Progenitor cell of endocrine pancreas (in vitro differentiated cells): ENCODE measurements around the gene EIF4EBP2. TPM values are rescaled to one million over a fixed set of nuclear protein-coding genes. Genes with fewer than 3 reads are reported as not detected.
A peak's percentile ranks its signal among the peaks of the same experiment; 100 is the strongest.

Experiments used
- DNase-seq: peaks from one replicate; pipeline ENCODE4 v3.0.0; 2021; ENCODE audit warnings: low spot score; ENCODE audit not compliant: unreplicated experiment
- H3K27ac Mint-ChIP-seq: 2 replicates; pipeline ENCODE4 v1.8.0; 2021; ENCODE audit warnings: mild to moderate bottlenecking, moderate library complexity, mixed read lengths
- H3K27me3 Mint-ChIP-seq: 2 replicates; pipeline ENCODE4 v1.8.0; 2021; ENCODE audit warnings: mixed read lengths
- H3K36me3 Mint-ChIP-seq: 2 replicates; pipeline ENCODE4 v1.8.0; 2022; ENCODE audit warnings: mixed read lengths; ENCODE audit not compliant: insufficient read depth
- H3K4me1 Mint-ChIP-seq: 2 replicates; pipeline ENCODE4 v1.8.0; 2021; ENCODE audit warnings: low read depth, mixed read lengths
- H3K4me3 Mint-ChIP-seq: 2 replicates; pipeline ENCODE4 v1.8.0; 2021; ENCODE audit warnings: low read depth, mild to moderate bottlenecking, moderate library complexity, mixed read lengths
- H3K9me3 Mint-ChIP-seq: 2 replicates; pipeline ENCODE4 v1.8.0; 2021; ENCODE audit warnings: low read depth, mixed read lengths
- CTCF ChIP-seq: fragments of 200-600 bp; sonication (generic); IDR thresholded peaks from one replicate; pipeline ENCODE4 v1.5.0; 2021; ENCODE audit warnings: antibody characterized with exemption, mild to moderate bottlenecking; ENCODE audit not compliant: unreplicated experiment
- total RNA-seq: library from RNA; stranded (reverse); gene quantifications from 2 replicates; pipeline ENCODE4 v1.2.1, GENCODE V29; 2021

Gene EIF4EBP2
- total RNA-seq, 1 donor from 2014 or later = 101 TPM

- no peaks in the 10 kb centered on the region for H3K9me3 Mint-ChIP-seq
- no peaks in the 10 kb centered on the region for H3K4me1 Mint-ChIP-seq
- no peak for TF ChIP-seq CTCF
- no peaks in the 10 kb centered on the region for H3K27me3 Mint-ChIP-seq
- no peak for DNase-seq
- H3K36me3 Mint-ChIP-seq = peaks cover 25% of the 10 kb centered on the region
- no peak overlapping the region for H3K27ac Mint-ChIP-seq
- H3K4me3 Mint-ChIP-seq = no peak overlapping the region
Observed at GRCh38 chr10:70424320-70424719, 20.4 kb downstream of the EIF4EBP2 start.

DNA sequence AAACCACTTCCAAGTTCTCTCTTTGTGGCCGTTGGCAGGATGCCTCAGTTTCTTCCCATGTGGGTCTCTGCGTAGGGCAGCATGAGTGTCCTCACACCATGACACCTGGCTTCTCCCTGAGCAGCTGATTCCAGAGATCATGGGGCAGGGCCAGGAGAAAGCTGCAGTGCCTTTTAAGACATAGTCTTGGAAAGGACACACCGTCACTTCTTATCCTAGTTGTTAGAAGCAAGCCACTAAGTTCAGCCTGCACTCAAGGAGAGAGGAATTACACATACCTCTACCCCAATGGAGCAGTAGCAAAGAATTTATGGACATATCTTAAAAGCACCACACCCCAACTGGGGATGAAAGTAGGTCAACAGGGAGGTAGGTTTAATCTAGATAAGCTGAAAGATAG lies 21.2 kb downstream of the EIF4EBP2 start:
- TF ChIP-seq CTCF = no peak
- Mint-ChIP-seq H3K36me3 (peaks cover 20% of the 10 kb centered on the region), H3K4me1 (no peaks in the 10 kb centered on the region), H3K4me3 (no peak overlapping the region), H3K27me3 (no peaks in the 10 kb centered on the region), H3K9me3 (no peaks in the 10 kb centered on the region), H3K27ac (no peak overlapping the region)
- no peak for DNase-seq

- Mint-ChIP-seq H3K27me3 (no peaks in the 10 kb centered on the region), H3K4me3 (no peak overlapping the region), H3K9me3 (no peaks in the 10 kb centered on the region), H3K4me1 (peaks cover 7% of the 10 kb centered on the region), H3K36me3 (peaks cover 20% of the 10 kb centered on the region), H3K27ac (no peak overlapping the region)
- DNase-seq = no peak
- TF ChIP-seq CTCF = no peak
Observed at GRCh38 chr10:70426823-70427222, 22.9 kb downstream of the EIF4EBP2 start.

DNA sequence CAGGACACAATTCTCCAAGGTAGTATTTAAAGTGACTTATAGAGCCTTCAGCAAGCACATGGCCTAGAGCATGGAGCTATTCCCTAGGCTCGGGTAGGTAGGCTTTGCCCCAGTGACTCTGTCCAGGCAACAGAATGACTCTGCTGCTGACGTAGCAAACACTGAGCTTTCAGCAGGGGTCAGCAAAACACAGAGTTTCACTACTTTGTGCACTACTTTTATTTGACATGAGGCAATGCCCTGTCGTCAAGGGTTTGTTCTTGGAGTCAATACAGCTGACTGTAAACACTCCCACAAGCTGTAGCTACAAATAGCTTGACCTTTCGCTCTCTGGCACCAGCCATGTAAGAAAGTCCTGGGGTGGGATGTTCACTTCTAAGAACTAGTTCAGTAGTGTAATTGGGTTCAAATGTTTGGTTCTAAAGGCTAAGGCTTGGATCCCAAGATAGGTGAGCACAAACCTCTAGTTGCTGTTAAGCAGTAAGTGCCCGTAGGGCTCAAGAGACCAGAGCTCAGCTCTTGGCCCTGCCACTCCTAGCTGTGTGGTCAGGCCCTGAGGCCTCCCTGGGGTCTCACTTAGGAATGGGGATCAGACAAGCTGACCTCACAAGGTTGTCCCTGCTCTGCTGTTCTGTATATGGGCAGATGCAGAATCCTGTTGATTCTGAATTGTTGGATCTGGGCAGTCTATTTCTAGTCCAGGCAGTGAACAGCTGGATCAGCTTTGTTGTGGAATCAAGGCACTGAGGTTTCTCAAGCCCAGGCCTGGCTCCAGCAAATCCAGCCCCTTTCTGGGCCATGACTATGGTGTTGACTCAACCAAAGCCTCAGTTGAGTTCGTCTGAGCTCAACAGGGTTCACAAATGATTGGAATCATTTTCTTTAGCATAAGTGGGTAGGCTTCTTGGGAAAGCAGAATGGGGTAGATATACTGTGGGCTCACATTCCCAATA lies 26.8 kb downstream of the EIF4EBP2 start:
- H3K36me3 Mint-ChIP-seq = peaks cover 6% of the 10 kb centered on the region
- DNase-seq = no peak
- H3K27ac Mint-ChIP-seq = peak overlapping the region; percentile 17

GRCh38 chr10:70432101-70432500 lies 28.2 kb downstream of the EIF4EBP2 start:
- H3K36me3 Mint-ChIP-seq = peaks cover 9% of the 10 kb centered on the region
- no peaks in the 10 kb centered on the region for H3K9me3 Mint-ChIP-seq
- no peak overlapping the region for H3K27ac Mint-ChIP-seq
- no peak overlapping the region for H3K4me3 Mint-ChIP-seq
- H3K4me1 Mint-ChIP-seq = peaks cover 17% of the 10 kb centered on the region
- no peak for DNase-seq
- no peak for TF ChIP-seq CTCF
- H3K27me3 Mint-ChIP-seq = peaks cover 6% of the 10 kb centered on the region

More for the DNA sequence above, 26.8 kb downstream of the EIF4EBP2 start:
- H3K27me3 Mint-ChIP-seq = no peaks in the 10 kb centered on the region
- H3K4me1 Mint-ChIP-seq = peaks cover 17% of the 10 kb centered on the region
- no peaks in the 10 kb centered on the region for H3K9me3 Mint-ChIP-seq
- TF ChIP-seq CTCF = peak; percentile 13
- no peak overlapping the region for H3K4me3 Mint-ChIP-seq
